GM21723 (cell line): ENCODE measurements around the gene MRPL20.

ENCODE experiments used
- ATAC-seq: cut with Tn5 transposase; IDR thresholded peaks from one replicate; pipeline ENCODE4 v1.9.1; 2021; ENCODE audit warnings: mild to moderate bottlenecking, moderate library complexity; ENCODE audit not compliant: unreplicated experiment

Gene MRPL20

GRCh38 chr1:1366699-1367066 is 40.4 kb downstream of the MRPL20 start:
- no peak for ATAC-seq

GRCh38 chr1:1365875-1366698 is 41.0 kb downstream of the MRPL20 start:
- no peak for ATAC-seq

GRCh38 chr1:1364266-1364665 is 42.8 kb downstream of the MRPL20 start:
- no peak for ATAC-seq

GRCh38 chr1:1361982-1362423 is 45.1 kb downstream of the MRPL20 start:
- no peak for ATAC-seq

GRCh38 chr1:1361233-1361981 is 45.7 kb downstream of the MRPL20 start:
- no peak for ATAC-seq

GRCh38 chr1:1360506-1361169 is 46.5 kb downstream of the MRPL20 start:
- ATAC-seq, result no peak

- no peak for ATAC-seq
Measured at GRCh38 chr1:1359664-1360468, 47.2 kb downstream of the MRPL20 start.

GRCh38 chr1:1359308-1359663 is 47.8 kb downstream of the MRPL20 start:
- no peak for ATAC-seq

- ATAC-seq, result no peak
Measured at GRCh38 chr1:1358433-1359271, 48.4 kb downstream of the MRPL20 start, which contains the start of gene MXRA8. Gene MXRA8, minus strand, starts transcription at chr1:1358555. Its CDS starts 51 bp downstream, at chr1:1358504.

- no peak for ATAC-seq
Measured at GRCh38 chr1:1357871-1358432, 49.1 kb downstream of the MRPL20 start.

GRCh38 chr1:1356796-1357401 is 50.2 kb downstream of the MRPL20 start:
- no peak for ATAC-seq

- no peak for ATAC-seq
Measured at GRCh38 chr1:1356166-1356795, 50.8 kb downstream of the MRPL20 start.

GRCh38 chr1:1355416-1355815 is 51.7 kb downstream of the MRPL20 start:
- ATAC-seq, result no peak

GRCh38 chr1:1354271-1355247 is 52.5 kb downstream of the MRPL20 start:
- no peak for ATAC-seq

- ATAC-seq, result no peak
Measured at GRCh38 chr1:1353389-1354151, 53.5 kb downstream of the MRPL20 start.

GRCh38 chr1:1352786-1353388 is 54.2 kb downstream of the MRPL20 start:
- ATAC-seq, result no peak
